Parathyroid adenoma (tissue), 2 donors: ENCODE measurements around the gene MKX.

Experiments
- H2AFZ ChIP-seq: fragments of 300-600 bp; sonication (generic); one replicate; pipeline ENCODE4 v1.7.0; 2017; ENCODE audit warnings: antibody characterized with exemption, mild to moderate bottlenecking
- H3K27ac ChIP-seq: fragments of 300-600 bp; sonication (generic); one replicate; pipeline ENCODE4 v1.7.0; 2017
- H3K27me3 ChIP-seq: fragments of 300-600 bp; sonication (generic); one replicate; pipeline ENCODE4 v1.7.0; 2017; ENCODE audit warnings: low read length; ENCODE audit not compliant: control insufficient read depth, insufficient read depth
- H3K36me3 ChIP-seq: fragments of 300-600 bp; sonication (generic); one replicate; pipeline ENCODE4 v1.7.0; 2017; ENCODE audit warnings: low read length; ENCODE audit not compliant: control insufficient read depth, insufficient read depth
- H3K4me1 ChIP-seq: fragments of 300-600 bp; sonication (generic); one replicate; pipeline ENCODE4 v1.7.0; 2017; ENCODE audit warnings: control low read depth
- H3K4me2 ChIP-seq: fragments of 300-600 bp; sonication (generic); one replicate; pipeline ENCODE4 v1.7.0; 2017; ENCODE audit warnings: low read length
- H3K4me3 ChIP-seq: fragments of 300-600 bp; sonication (generic); one replicate; pipeline ENCODE4 v1.7.0; 2017; ENCODE audit warnings: low read depth, low read length
- H3K79me2 ChIP-seq: fragments of 300-600 bp; sonication (generic); one replicate; pipeline ENCODE4 v1.7.0; 2017; ENCODE audit warnings: control low read depth
- H3K9ac ChIP-seq: fragments of 300-600 bp; sonication (generic); one replicate; pipeline ENCODE4 v1.7.0; 2017; ENCODE audit warnings: mild to moderate bottlenecking
- H3K9me3 ChIP-seq: fragments of 300-600 bp; sonication (generic); one replicate; pipeline ENCODE4 v1.7.0; 2017; ENCODE audit warnings: low read length; ENCODE audit not compliant: control insufficient read depth
- TF ChIP-seq, protein P1 (sequence below): fragments of 300-600 bp; sonication (generic); IDR thresholded peaks from one replicate; pipeline ENCODE4 v1.7.0; 2017; ENCODE audit warnings: antibody characterized with exemption, mild to moderate bottlenecking
- donor health status: primary hyperparathyroidism.

The MKX gene

DNA sequence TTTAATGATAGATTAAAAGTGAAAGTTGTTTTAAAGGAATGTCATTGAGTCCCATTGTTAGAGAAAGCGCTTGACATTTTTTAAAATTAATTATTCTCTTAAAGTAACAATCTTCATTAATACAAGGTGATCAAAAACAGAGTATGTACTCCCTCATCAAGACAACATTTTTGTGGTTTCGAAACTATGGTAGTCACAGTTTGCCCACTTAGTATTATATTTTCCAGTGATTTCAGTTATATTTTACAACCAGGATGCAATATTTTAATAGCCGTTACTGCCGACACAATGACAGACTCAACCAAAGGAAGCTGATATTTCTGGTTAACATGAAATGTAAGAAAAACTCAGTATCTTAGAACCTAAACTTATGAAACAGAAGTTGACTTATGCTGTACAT, 31.3 kb downstream of the MKX start:
- H3K27ac ChIP-seq, result no peak overlapping the region
- H3K27me3 ChIP-seq, result no peaks in the 10 kb centered on the region
- H2AFZ ChIP-seq, result no peak overlapping the region
- H3K9ac ChIP-seq, result no peak overlapping the region
- no peaks in the 10 kb centered on the region for H3K4me1 ChIP-seq
- TF ChIP-seq, protein P1, sequence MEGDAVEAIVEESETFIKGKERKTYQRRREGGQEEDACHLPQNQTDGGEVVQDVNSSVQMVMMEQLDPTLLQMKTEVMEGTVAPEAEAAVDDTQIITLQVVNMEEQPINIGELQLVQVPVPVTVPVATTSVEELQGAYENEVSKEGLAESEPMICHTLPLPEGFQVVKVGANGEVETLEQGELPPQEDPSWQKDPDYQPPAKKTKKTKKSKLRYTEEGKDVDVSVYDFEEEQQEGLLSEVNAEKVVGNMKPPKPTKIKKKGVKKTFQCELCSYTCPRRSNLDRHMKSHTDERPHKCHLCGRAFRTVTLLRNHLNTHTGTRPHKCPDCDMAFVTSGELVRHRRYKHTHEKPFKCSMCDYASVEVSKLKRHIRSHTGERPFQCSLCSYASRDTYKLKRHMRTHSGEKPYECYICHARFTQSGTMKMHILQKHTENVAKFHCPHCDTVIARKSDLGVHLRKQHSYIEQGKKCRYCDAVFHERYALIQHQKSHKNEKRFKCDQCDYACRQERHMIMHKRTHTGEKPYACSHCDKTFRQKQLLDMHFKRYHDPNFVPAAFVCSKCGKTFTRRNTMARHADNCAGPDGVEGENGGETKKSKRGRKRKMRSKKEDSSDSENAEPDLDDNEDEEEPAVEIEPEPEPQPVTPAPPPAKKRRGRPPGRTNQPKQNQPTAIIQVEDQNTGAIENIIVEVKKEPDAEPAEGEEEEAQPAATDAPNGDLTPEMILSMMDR, result no peak
- no peak overlapping the region for H3K4me3 ChIP-seq
- no peaks in the 10 kb centered on the region for H3K36me3 ChIP-seq
- H3K4me2 ChIP-seq, result no peak overlapping the region
- H3K9me3 ChIP-seq, result no peaks in the 10 kb centered on the region
- H3K79me2 ChIP-seq, result no peaks in the 10 kb centered on the region

DNA sequence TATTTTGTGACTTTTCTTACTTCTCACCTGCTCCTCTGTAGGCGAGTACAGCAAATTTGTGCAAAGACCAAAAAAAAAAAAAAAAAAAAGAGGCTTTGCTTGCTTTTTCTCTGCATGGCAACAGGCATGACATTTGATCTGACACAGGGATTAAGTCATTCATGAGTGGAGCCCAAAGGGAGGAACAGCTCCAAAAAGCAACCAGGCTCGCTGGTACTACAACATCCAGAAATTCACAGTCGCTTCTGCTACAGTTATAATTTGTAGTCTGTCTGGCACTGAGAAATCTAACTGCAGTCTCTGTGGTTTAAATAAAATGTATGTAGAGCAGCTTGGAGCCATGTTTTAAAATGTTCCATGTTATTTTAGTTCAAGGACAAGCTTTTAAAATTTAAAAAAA, 31.7 kb downstream of the MKX start:
- H3K4me3 ChIP-seq, result no peak overlapping the region
- no peaks in the 10 kb centered on the region for H3K9me3 ChIP-seq
- no peak overlapping the region for H2AFZ ChIP-seq
- TF ChIP-seq, protein P1, result no peak
- no peak overlapping the region for H3K4me2 ChIP-seq
- no peaks in the 10 kb centered on the region for H3K36me3 ChIP-seq
- H3K27me3 ChIP-seq, result no peaks in the 10 kb centered on the region
- no peak overlapping the region for H3K9ac ChIP-seq
- H3K79me2 ChIP-seq, result no peaks in the 10 kb centered on the region
- H3K27ac ChIP-seq, result no peak overlapping the region
- no peaks in the 10 kb centered on the region for H3K4me1 ChIP-seq

DNA sequence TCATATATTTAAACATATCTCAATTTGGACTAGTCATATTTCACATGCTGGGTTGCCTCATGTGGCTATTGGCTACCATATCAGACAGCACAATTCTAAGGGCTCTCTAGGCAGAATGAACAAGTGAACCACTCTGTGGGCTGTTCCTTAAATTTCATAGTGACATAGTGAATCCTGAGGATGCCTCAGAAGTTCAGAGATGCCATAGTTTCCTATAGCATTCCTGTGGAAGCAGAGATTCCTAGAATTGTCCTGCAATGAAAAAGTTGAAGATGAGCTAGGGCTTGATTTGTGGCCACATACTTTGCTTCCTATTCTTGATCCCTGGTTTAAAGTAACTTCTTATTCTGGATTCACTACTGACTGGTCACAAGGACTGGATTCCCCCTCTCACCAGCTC, 35.6 kb downstream of the MKX start:
- Histone ChIP-seq H3K9me3 (no peaks in the 10 kb centered on the region), H3K27ac (no peak overlapping the region), H3K4me1 (no peaks in the 10 kb centered on the region), H3K36me3 (no peaks in the 10 kb centered on the region), H3K4me3 (no peak overlapping the region), H3K4me2 (no peak overlapping the region), H3K79me2 (no peaks in the 10 kb centered on the region), H2AFZ (no peak overlapping the region), H3K9ac (no peak overlapping the region), H3K27me3 (no peaks in the 10 kb centered on the region)
- TF ChIP-seq, protein P1, result no peak

DNA sequence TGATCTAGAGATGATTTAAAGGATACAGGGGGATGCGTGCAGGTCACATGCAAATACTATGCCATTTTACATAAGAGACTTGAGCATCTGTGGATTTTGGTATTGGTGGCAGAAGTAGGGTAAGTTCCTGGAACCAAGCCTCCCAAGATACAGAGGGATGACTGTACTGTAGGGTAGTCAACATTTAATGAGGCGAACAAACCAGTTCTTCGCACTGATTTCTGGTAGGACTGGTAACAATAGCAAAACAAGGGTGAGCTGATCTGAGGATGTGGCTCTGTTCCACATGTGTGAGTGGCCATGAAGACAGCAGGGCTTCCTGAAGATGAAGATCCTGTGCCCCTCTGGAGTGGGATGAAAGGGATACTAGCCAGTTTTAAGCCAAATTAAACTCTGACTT, 36.3 kb downstream of the MKX start:
- H3K36me3 ChIP-seq, result no peaks in the 10 kb centered on the region
- no peak overlapping the region for H3K9ac ChIP-seq
- no peak overlapping the region for H3K4me3 ChIP-seq
- H3K9me3 ChIP-seq, result no peaks in the 10 kb centered on the region
- no peak overlapping the region for H3K27ac ChIP-seq
- no peaks in the 10 kb centered on the region for H3K27me3 ChIP-seq
- no peaks in the 10 kb centered on the region for H3K79me2 ChIP-seq
- no peak overlapping the region for H3K4me2 ChIP-seq
- H3K4me1 ChIP-seq, result no peaks in the 10 kb centered on the region
- H2AFZ ChIP-seq, result no peak overlapping the region
- TF ChIP-seq, protein P1, result no peak

DNA sequence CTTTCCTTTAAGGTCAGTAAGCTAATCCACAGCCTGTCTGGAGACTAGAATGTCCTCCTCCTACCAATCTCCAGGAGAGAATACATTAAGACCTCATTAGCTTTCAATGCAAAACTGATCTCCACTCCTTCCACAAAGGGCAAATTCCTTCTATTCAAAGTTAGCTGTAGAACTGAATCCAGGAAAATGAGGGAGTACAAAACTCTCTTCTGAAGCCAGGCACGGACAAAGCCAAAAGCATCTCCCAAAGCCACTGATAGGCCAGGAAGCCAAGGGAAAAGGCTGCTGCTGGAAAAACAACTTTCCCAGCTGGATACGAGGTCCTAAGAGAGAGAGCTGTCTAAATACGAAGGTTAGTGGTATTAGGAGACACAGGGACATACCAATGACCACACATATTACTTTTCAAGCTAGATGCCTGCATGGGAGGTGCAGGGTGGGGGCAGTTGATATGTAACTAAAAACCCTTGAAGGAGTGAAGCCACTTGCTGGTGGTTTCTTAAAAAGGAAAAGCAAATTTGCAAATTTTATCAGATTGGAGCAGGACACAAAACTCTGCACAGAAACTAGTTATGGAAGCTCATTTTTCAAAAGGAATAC, 43.6 kb downstream of the MKX start:
- no peak overlapping the region for H3K27ac ChIP-seq
- H3K27me3 ChIP-seq, result no peaks in the 10 kb centered on the region
- H3K4me3 ChIP-seq, result no peak overlapping the region

More for the DNA sequence above, 43.6 kb downstream of the MKX start:
- H3K36me3 ChIP-seq, result no peaks in the 10 kb centered on the region
- H3K9me3 ChIP-seq, result no peaks in the 10 kb centered on the region
- H3K9ac ChIP-seq, result no peak overlapping the region
- H3K4me2 ChIP-seq, result no peak overlapping the region
- H3K79me2 ChIP-seq, result no peaks in the 10 kb centered on the region
- TF ChIP-seq, protein P1, result no peak
- H2AFZ ChIP-seq, result no peak overlapping the region
- no peaks in the 10 kb centered on the region for H3K4me1 ChIP-seq
